HT-29 (cell line): ENCODE data around the gene GNS. TPM values are rescaled to one million over a fixed set of nuclear protein-coding genes. Genes with fewer than 3 reads are reported as not detected.
"Not testable (repeated sequence)": the region's sequence is repeated elsewhere in the genome, so short reads cannot be mapped to it uniquely, and the experiment has no call there.

Experiments
- DNase-seq: peaks from one replicate; pipeline ENCODE4 v3.0.0-alpha.2; 2015; ENCODE audit warnings: low spot score
- total RNA-seq: library from RNA; depleted of rRNA; stranded (reverse); fragments of >200 nt; shearing (Covaris generic); gene quantifications from 2 replicates; pipeline ENCODE4 v1.2.3, GENCODE V29; 2014

Gene GNS
- total RNA-seq, 1 experiment from 2014 or later, result 41.5 TPM

DNA sequence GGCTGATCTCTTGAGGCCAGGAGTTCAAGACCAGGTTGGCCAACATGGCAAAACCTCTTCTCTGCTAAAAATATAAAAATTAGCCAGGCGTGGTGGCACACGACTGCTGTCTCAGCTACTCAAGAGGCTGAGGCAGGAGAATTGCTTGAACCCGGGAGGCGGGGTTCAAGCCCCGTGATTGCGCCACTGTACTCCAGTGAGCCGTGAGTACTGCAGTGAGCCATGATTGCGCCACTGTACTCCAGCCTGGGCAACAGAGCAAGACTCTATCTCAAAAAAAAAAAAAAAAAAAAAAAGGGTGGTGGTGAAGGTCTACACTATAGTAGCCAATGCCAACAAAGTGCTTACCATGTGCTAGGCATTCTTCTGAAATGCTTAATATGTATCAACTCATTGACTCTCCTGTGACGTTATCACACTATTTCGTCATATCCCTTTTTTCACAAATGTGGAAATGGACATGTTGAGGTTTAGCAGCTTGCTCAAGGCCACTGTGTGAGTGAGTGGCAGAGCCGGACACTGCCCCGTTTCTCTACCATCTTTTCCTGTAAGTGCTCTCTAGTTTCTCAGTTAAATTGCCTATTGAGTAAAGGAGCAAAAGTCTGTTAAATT lies 59.6 kb downstream of the GNS start:
- no peak for DNase-seq

- DNase-seq, result peak; percentile 56
Observed at GRCh38 chr12:64696080-64696741, 63.0 kb downstream of the GNS start.

- no peak for DNase-seq
Observed at GRCh38 chr12:64695550-64695949, 63.7 kb downstream of the GNS start.

DNA sequence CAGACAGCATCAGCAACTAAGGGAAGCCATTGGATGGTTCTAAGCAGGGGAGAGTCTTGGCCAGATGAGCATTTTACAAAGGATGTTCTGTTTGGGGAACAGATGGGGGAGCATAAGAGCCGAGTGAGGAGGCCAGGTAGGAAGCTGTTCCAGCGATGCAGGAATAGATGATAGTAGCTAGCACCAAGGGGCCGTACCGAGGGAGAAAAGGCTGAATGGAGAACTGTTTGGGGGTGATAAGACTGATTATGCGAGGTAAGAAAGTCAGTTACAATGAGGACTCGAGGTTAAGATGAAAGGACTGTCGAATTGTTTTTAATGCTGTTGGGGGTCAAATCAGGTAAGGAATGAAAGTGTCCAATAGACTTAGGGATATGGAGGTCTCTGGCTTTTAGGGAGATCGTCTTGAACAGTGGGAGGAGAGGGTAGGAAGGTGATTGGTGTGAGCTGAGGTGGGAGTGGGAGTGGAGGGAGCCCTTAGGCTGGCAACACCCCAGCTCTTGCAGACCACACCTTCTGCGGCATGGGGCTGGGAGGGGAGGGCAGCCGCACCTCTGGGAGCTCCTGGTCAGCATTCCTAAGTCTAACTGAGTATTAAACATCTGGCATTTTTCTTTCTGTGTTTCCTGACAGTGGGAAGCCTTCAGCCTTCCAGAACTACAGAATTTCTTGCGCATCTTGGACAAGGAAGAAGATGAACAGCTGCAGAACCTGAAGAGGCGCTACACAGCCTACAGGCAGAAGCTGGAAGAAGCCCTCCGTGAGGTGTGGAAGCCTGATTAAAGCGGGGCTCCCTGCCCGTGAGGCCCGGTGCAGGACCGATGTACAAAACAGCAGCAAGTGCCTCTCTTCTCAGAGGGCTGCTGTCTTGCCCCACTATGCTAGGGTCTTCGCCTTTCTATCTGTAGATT lies 64.8 kb downstream of the GNS start:
- DNase-seq, result no peak

GRCh38 chr12:64691795-64692583 lies 67.2 kb downstream of the GNS start:
- DNase-seq, result no peak

DNA sequence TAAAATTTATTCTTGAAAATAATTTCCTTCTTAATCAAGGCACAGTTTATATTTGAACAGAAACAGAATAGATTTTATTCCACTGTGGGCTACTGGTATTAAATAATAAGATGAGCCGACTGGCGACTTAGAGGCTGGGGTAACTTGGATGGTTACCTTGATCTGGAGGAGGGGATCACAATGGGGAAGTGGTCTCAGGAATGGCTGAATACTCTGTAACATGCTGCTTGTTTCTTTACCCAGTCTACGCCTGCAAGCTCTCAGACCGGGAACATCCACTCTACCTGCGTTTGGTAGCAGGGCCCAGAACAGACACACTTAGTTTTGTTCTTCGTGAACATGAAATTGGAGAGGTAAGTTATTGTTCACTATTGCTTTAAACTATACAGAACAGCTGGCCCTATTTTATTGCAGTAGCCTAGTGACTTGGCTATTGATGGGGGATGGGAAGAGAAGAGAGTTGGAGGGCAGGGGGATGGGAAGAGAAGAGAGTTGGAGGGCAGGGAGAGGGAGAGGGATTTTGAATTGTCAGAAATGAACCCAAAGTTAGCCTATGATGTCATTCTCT lies 67.9 kb downstream of the GNS start:
- DNase-seq, result no peak

DNA sequence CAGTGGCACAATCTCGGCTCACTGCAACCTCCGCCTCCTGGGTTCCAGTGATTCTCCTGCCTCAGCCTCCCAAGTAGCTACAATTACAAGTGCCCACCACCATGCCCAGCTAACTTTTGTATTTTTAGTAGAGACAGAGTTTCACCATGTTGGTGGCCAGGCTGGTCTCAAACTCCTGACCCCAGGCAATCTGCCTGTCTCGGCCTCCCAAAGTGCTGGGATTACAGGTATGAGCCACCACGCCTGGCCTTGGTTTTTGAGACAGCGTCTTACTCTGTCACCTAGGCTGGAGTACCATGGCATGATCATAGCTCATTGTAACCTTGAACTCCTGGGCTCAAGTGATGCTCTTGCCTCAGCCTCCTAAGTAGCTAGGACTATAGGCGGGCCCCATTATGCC lies 69.0 kb downstream of the GNS start:
- not testable (repeated sequence) for DNase-seq

GRCh38 chr12:64688715-64689114 lies 70.5 kb downstream of the GNS start:
- DNase-seq, result no peak

DNA sequence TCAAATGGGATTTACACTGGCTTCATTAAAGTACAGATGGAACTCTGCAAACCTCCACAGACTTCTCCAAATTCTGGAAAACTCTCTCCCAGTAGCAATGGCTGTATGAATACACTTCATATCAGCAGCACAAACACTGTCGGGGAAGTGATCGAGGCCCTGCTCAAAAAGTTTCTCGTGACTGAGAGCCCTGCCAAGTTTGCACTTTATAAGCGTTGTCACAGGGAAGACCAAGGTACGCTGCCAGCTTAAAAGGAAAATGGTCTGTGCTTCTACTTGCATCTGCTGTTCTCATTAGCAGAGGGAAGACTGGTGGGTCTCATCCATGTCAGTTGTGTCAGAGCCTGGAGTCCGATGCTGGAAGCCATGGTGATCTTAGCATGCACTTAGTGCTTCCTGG lies 71.0 kb downstream of the GNS start:
- no peak for DNase-seq

DNA sequence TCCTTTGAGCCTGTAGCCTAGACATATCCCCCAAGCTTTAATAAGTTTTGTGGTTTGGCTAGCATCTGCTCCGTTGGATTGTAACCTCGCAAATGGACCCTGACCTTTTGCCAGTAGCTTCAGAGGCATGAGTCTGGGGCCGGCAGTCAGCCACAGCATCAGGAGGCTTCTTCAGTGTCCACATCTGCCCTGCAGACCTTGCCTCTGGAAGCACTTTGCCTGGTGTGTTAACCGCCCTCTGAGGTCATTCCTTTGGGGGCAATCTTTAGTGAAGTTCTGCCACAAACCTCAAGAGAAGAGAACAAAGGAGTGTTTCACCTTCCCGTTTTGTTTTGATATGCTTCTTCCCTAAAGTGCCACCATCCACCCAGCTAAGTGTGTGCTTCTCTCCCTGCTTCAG lies 71.4 kb downstream of the GNS start:
- no peak for DNase-seq

- no peak for DNase-seq
Observed at GRCh38 chr12:64685605-64686004, 73.6 kb downstream of the GNS start.

DNA sequence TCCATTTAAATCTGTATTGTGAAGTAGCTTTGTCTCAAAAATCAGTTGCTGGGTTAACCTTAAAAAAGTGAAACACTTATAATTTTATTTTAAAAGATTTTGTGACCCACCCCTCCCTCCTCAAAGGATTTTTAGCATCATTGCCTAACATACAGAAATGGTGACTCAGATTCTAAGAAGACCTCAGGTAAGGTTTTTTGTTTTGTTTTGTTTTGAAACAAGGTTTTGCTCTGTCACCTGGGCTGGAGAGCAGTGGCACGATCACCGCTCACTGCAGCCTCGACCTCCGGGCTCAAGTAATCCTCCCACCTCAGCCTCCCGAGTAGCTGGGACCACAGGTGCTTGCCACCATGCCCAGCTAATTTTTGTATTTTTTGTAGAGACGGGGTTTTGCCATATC lies 74.2 kb downstream of the GNS start:
- DNase-seq, result no peak

DNA sequence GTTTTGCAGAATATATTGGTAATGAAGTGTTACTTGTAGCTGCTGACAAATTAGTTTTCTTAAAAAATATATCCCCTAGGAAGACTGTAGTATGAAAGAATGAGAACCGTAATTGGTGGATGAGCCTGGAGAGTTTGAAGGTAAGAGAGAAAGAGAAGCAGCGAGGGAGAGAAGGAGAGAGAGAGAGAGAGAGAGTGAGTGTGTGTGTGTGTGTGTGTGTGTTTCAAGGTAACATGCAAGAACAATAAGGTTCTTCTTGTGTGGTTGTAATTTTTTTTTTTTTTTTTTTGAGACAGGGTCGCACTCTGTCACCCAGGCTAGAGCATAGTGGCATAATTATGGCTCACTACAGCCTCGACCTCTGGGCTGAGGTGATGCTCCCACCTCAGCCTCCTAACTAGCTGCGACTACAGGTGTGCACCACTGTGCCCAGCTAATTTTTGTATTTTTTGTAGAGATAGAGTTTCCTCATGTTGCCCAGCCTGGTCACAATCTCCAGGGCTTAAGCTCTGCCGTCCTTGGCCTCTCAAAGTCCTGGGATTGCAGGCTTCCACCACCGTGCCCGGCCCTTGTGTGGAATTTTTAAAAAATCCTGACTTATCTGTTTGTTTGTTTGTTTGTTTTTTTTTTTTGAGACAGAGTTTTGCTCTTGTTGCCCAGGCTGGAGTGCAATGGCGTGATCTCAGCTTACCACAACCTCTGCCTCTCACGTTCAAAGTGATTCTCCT lies 75.2 kb downstream of the GNS start:
- DNase-seq, result no peak

- DNase-seq, result no peak
Observed at GRCh38 chr12:64682572-64683277, 76.5 kb downstream of the GNS start.

DNA sequence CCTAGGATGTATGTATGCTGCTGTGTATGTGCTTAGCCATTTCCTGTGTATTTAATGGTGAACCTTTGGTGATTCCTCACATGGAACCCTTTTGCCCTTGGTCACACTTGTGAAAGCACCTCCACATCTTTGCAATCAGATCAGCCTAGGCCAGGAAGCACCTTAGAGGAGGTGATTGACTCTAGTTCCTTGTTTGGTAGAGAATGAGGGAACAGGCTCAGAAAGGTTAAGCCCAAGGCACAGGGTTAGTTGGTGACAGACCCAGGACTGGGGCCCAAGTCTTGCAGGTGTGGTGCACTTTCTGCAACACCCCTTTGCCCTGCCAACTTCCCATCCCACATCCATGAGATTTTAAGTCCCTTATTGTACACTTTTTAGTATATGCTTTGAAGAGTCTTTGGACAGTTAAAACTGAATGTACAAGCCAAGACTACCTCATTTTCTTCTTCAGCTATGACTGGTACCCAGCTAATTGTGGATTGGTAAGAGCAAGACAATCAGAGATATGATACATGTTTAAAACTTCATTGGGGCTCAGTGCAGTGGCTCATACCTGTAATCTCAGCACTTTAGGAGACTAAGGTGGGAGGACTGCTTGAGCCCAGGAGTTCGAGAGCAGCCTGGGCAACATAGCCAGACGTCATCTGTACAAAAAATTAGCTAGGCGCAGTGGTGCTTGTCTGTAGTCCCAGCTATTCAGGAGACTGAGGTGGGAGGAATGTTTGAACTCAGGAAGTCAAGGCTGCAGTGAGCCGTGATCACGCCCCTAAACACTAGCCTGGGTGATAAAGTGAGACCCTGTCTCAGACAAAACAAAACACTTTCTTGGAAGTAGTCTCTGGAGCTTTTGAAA lies 77.8 kb downstream of the GNS start:
- no peak for DNase-seq

GRCh38 chr12:64680235-64680634 lies 79.0 kb downstream of the GNS start:
- DNase-seq, result no peak

GRCh38 chr12:64679487-64680001 lies 79.7 kb downstream of the GNS start:
- peak; percentile 83 for DNase-seq

DNA sequence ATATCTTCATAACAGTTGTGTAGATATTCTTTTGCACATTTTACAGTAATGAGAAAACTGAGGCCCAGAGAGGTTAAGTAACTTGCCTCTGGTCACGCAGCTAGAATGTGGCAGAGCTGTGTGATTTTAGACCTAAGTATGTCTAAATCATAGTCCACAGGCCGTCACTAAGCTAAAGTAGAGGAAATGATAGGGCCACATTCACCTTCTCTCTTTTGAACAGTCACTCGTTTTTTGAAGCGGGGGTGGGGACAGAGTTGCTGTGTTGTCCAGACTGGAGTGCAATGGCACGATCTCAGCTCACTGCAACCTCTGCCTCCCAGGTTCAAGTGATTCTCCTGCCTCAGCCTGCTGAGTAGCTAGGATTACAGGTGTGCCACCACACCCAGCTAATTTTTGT lies 80.4 kb downstream of the GNS start:
- no peak for DNase-seq

- peak; percentile 70 for DNase-seq
Observed at GRCh38 chr12:64678248-64678647, 81.0 kb downstream of the GNS start.
